Adipocyte (in vitro differentiated cells): ENCODE measurements around the gene ZNF785.
"Not testable (repeated sequence)": the region's sequence is repeated elsewhere in the genome, so short reads cannot be mapped to it uniquely, and the experiment has no call there.

ENCODE experiments used
- DNase-seq: peaks from one replicate; pipeline ENCODE4 v3.0.0-alpha.2; 2015; ENCODE audit warnings: low read depth
- H3K27me3 ChIP-seq: replicated peaks from 2 replicates; pipeline ENCODE4 v1.7.0; 2013; ENCODE audit warnings: mild to moderate bottlenecking, low read length, moderate library complexity; ENCODE audit not compliant: control insufficient read depth, insufficient read depth
- H3K36me3 ChIP-seq: 2 replicates; pipeline ENCODE4 v1.7.0; 2013; ENCODE audit warnings: low read length, mild to moderate bottlenecking, moderate library complexity; ENCODE audit not compliant: control insufficient read depth, insufficient read depth, severe bottlenecking
- H3K4me1 ChIP-seq: 2 replicates; pipeline ENCODE4 v1.7.0; 2013; ENCODE audit warnings: mild to moderate bottlenecking, low read length, moderate library complexity; ENCODE audit not compliant: control insufficient read depth, insufficient read depth
- H3K4me3 ChIP-seq: 2 replicates; pipeline ENCODE4 v1.7.0; 2013; ENCODE audit warnings: mild to moderate bottlenecking, low read length, moderate library complexity
- H3K9ac ChIP-seq: 2 replicates; pipeline ENCODE4 v1.7.0; 2013; ENCODE audit warnings: mild to moderate bottlenecking, low read length, moderate library complexity
- H3K9me3 ChIP-seq: 2 replicates; pipeline ENCODE4 v1.7.0; 2013; ENCODE audit warnings: mild to moderate bottlenecking, low read length, moderate library complexity; ENCODE audit not compliant: control insufficient read depth

ZNF785 gene

DNA sequence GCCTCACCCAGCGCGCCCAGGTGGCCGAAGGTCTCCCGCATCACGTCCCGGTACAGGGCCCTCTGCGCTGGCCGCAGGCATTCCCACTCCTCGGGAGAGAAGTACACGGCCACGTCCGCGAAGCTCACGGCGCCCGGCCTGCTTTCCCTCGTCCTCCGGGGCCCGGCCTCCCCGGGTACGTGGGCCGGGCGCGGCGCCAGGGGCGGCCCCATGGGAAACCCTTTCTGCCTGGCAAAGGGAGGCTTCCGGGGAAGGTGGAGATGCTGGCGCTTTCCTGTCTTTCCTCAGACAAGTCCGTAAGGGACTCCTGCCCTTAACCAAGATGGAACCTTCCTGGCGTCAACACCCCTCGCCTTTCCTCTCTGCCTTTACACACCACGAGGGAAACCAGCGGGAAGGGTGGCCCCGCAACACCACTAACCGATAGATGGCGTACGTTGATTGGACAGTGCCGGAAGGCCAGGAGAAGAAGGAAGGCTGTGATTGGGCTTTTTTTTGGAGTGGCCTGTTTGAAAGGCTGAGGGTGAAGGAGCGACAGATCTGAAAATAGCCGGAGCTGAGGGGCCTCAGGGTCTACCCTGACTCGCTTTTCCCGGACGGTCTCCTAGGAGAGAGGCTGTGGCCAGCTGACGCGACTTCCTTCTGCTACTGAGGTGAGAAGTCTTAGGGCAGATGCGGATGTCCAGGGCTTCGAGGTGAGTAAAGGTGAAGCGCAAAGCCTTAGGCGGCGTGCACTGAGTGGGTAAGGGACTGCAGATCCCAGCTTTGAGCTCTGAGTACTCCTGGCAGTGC is at the start of gene ZNF785:
ZNF785 (minus strand) TSS at position 298 of the 792 bp plus-strand sequence; CDS start at position 212, 86 bp downstream.
- Histone ChIP-seq H3K27me3 (no peaks in the 10 kb centered on the region), H3K36me3 (peaks cover 15% of the 10 kb centered on the region), H3K4me1 (peaks cover 11% of the 10 kb centered on the region), H3K9ac (peak within 1 kb of the TSS; percentile 90), H3K4me3 (peak within 1 kb of the TSS; percentile 90), H3K9me3 (no peaks in the 10 kb centered on the region)
- DNase-seq: peak; percentile 99

DNA sequence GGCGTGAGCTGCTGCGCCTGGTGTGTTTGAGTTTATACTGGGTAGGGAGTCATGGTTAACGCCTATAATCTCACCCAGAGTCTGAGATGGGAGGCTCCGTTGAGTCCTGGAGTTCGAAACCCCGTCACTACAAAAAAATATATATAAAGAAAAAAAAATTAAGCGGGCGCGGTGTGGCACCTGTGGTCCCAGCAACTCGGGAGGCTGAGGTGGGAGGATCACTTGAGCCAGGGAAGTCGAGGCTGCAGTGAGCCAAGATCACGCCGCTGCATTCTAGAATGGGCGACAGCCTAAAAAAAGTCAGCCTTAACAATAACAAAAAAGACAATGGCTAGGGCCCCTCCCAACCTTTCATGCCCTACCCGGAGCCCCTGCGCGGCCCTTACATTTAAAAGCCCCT is 48.0 kb upstream of the ZNF785 start:
- peaks cover 6% of the 10 kb centered on the region for H3K4me1 ChIP-seq
- DNase-seq: no peak
- peak overlapping the region; percentile 90 for H3K9ac ChIP-seq
- H3K4me3 ChIP-seq: peak overlapping the region; percentile 93
- no peaks in the 10 kb centered on the region for H3K9me3 ChIP-seq
- no peaks in the 10 kb centered on the region for H3K36me3 ChIP-seq
- H3K27me3 ChIP-seq: no peaks in the 10 kb centered on the region

DNA sequence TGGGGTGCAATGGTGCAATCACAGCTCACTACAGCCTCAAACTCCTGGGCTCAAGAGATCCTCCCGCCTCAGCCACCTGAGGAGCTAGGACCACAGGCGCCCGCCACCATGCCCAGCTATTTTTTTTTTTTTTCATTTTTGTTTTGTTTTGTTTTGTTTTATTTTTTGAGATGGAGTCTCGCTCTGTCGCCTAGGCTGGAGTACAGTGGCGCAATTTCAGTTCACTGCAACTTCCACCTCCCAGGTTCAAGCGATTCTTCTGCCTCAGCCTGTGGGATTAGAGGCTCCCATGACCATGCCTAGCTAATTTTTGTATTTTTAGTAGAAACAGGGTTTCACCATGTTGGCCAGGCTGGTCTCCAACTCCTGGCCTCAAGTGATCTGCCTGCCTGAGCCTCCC is 47.0 kb upstream of the ZNF785 start:
- H3K27me3 ChIP-seq, H3K9ac ChIP-seq, H3K4me3 ChIP-seq, H3K36me3 ChIP-seq, H3K9me3 ChIP-seq, H3K4me1 ChIP-seq, DNase-seq: not testable (repeated sequence)

DNA sequence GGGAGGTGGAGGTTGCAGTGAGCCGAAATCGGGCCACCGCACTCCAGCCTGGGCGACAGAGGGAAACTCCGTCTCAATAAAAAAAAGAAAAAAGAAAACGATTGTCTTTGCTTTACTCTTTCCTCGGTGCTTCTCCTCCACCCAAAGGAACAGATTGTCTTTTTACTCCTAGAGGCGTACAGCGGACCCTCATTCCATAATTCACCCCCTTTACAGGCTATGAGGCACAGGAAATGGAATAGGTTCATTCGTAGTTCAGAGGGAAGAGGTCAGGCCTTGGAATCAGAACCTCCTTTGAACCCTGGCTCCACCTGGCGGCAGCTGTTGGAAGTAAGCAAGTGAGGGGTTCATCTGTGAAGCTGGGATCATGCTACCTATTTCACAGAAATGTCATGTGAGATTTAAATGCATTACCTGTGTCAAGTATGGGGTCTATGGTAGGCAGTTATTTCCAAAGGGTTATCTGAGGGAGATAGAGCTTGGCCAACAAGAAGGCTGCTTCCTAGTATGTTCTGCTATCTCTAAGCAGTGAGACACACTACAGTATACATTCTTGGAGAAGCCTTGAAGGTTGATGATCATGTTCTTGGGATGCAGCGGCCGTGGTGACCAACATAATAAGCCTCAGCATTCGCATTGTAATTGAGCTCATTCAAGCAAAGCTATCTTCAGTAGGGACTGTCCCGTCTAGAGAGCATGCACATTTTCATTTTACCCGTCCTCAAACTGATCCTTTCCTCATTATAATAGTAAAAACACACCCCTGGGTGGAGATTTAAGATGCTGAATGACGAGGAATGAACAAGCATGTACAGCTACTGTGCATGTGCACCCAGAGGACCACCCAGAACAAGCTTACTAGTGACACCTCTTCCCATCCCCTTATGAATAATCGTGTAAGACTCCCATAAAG is 43.4 kb upstream of the ZNF785 start:
- Histone ChIP-seq H3K36me3 (no peaks in the 10 kb centered on the region), H3K9ac (no peak overlapping the region), H3K4me1 (no peaks in the 10 kb centered on the region), H3K9me3 (no peaks in the 10 kb centered on the region), H3K4me3 (no peak overlapping the region), H3K27me3 (no peaks in the 10 kb centered on the region)
- peak; percentile 92 for DNase-seq

DNA sequence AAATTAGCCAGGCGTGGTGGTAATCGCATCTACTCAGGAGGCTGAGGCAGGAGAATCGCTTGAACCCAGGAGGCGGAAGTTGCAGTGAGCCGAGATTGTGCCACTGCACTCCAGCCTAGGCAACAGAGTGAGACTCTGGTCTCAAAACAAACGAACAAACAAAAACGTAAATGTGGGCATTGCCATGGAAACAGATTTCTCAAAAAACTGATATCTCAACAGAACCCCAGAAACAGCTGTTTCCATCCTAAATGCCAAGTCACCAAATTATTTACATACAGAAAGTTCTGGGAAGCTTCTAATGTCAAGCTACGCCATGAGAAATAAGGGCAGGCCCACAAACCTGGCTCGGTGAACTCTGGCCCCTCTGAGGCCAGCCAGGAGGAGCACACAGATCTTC is 40.7 kb upstream of the ZNF785 start:
- H3K36me3 ChIP-seq: no peaks in the 10 kb centered on the region
- no peak overlapping the region for H3K4me3 ChIP-seq
- no peak for DNase-seq
- no peak overlapping the region for H3K9ac ChIP-seq
- no peaks in the 10 kb centered on the region for H3K9me3 ChIP-seq
- no peaks in the 10 kb centered on the region for H3K4me1 ChIP-seq
- H3K27me3 ChIP-seq: no peaks in the 10 kb centered on the region

DNA sequence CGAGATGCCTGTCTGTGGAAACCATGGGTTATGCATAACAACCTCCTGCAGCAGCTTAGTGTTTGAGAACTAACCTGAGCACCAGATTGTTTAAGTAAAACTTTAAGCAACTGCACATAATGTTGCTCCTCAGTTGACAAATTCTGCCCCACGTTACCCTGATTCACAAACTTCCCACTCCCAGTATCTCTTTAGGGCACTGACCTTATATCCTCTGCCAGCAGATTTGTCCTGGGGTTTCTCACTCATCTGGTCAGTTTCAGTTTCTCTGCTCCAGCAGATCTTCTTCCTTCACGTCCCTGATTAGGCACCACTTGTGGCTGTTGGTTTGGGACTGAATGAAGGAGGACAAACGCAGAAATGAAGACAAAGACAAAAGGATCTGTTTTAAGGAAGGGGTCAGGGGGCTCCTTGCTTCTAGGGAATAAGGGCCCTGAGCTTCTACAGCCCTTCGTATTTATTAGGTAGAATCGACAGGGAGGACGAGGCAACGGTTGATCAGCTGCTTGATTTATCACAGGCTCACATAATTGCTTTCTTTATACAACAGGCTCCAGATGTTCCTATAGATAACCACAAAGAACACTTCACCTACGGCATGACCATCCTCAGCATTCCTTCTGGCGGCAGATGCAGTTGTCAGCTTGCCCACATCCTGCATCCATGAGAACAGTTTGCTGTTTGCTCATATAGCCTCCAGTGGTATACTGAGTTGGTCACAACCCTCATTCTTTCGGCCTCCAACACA is 38.2 kb upstream of the ZNF785 start:
- H3K9me3 ChIP-seq: no peaks in the 10 kb centered on the region

DNA sequence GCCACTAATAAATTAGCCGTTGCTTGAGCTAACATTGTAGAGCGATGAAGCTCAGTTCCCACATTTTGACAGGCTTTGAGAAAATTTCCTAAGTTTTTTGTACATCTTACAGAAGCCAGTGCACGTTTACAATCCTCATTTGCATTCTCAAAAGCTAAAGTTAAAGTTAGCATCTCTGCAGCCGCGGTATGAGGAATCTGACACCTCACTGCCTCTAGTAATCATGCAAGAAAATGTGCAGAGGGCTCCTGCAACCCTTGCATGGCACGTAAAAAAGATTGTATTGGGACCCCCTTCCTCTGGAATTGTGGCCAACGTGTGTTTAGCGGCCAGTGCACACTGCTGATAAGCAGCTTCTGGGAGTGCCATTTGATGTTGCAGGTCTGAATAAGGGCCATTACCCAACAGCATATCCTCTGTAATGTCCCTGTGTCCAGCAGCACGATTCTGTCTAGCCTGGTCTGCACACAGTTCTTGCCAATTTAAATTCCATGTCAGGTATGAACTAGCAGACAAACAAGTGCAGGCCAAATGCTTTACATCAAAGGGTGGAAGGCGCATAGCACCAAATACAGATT is 37.0 kb upstream of the ZNF785 start:
- DNase-seq: no peak
- Histone ChIP-seq H3K4me1 (peaks cover 10% of the 10 kb centered on the region), H3K9me3 (no peaks in the 10 kb centered on the region), H3K36me3 (no peaks in the 10 kb centered on the region), H3K4me3 (no peak overlapping the region), H3K9ac (no peak overlapping the region), H3K27me3 (no peaks in the 10 kb centered on the region)

More for the DNA sequence above, 38.2 kb upstream of the ZNF785 start:
- H3K36me3 ChIP-seq: no peaks in the 10 kb centered on the region
- no peaks in the 10 kb centered on the region for H3K27me3 ChIP-seq
- DNase-seq: no peak
- H3K4me1 ChIP-seq: peaks cover 9% of the 10 kb centered on the region
- H3K4me3 ChIP-seq: no peak overlapping the region
- H3K9ac ChIP-seq: no peak overlapping the region

DNA sequence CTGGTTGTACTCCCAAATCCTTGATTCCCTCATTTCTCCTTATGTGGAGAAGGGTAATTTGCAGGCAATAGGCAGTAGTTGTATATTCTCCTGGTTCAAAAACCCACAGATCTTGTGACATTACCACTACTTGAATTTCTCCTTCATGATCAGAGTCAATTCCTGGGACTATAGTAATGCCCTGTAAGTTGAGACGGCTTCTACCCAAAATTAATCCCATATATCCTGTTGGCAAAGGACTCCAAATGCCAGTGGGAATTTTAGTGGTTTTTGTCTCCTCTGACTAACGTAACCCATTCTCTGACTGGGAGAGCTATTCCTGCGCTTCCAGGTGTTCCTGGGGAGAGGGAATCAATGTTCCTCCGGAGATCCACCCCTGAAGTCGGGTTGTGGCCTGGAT is 36.3 kb upstream of the ZNF785 start:
- Histone ChIP-seq H3K9ac (no peak overlapping the region), H3K4me3 (no peak overlapping the region), H3K27me3 (no peaks in the 10 kb centered on the region), H3K9me3 (no peaks in the 10 kb centered on the region), H3K4me1 (peaks cover 10% of the 10 kb centered on the region), H3K36me3 (no peaks in the 10 kb centered on the region)
- DNase-seq: peak; percentile 54

DNA sequence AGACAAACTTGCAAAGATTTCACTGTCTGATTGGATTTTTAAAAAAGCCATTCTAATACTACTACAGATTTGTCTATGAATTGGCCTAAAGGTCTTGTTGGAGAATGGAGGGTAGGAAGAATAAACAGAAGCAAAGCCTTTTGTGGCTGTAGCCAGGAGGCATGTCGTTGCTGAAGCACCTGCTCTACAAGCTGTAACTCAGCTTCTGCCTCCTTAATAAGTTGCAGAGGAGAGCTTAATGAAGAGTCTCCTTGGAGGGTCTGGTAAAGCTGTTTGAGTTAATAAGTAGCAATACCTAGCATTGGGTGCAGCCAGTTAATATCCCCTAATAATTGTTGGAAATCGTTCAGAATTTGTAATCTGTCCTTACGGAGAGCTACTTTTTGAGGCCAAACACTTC is 34.7 kb upstream of the ZNF785 start:
- H3K9ac ChIP-seq: no peak overlapping the region
- no peaks in the 10 kb centered on the region for H3K27me3 ChIP-seq
- no peaks in the 10 kb centered on the region for H3K36me3 ChIP-seq
- peaks cover 10% of the 10 kb centered on the region for H3K4me1 ChIP-seq
- H3K9me3 ChIP-seq: no peaks in the 10 kb centered on the region
- H3K4me3 ChIP-seq: no peak overlapping the region
- DNase-seq: no peak

DNA sequence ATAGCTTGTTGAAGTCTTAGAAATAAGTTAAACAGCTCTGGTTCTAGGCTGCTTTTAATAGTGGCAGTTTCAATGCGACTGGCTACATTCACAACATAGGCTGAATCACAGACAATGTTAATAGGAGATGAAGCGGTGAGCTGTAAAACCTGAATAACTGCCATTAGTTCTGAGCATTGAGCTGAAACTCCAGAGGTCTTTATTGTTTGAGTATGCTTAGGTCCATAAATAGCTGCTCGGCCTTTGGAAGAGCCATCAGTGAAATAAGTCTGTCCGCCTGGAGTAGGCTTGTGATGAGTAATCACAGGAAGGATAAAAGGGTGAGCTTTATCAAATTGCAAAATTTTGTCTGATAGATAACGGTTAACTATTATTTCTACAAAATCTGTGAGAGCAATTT is 34.1 kb upstream of the ZNF785 start:
- Histone ChIP-seq H3K36me3 (no peaks in the 10 kb centered on the region), H3K27me3 (no peaks in the 10 kb centered on the region), H3K9ac (no peak overlapping the region), H3K9me3 (no peaks in the 10 kb centered on the region), H3K4me1 (peaks cover 10% of the 10 kb centered on the region), H3K4me3 (no peak overlapping the region)
- DNase-seq: no peak
